Brain microvascular endothelial cell (primary cell): ENCODE results near the gene ADGRV1.

Experiments
- DNase-seq: peaks from one replicate; pipeline ENCODE4 v3.0.0-alpha.2; 2020
- H3K27ac ChIP-seq: fragments of 250-450 bp; sonication (Bioruptor Pico); 2 replicates; pipeline ENCODE4 v1.5.1; 2020; ENCODE audit warnings: mild to moderate bottlenecking, moderate library complexity
- H3K27me3 ChIP-seq: fragments of 250-450 bp; sonication (Bioruptor Pico); replicated peaks from 2 replicates; pipeline ENCODE4 v1.5.1; 2020; ENCODE audit warnings: mild to moderate bottlenecking
- H3K36me3 ChIP-seq: fragments of 250-450 bp; sonication (Bioruptor Pico); replicated peaks from 2 replicates; pipeline ENCODE4 v1.5.1; 2020; ENCODE audit warnings: mild to moderate bottlenecking
- H3K4me3 ChIP-seq: 2 replicates; pipeline ENCODE4 v1.5.1; 2011; ENCODE audit warnings: low read depth, mild to moderate bottlenecking, control low read depth, low read length, moderate library complexity
- in situ Hi-C: cut with HindIII; loops from 2 replicates; pipeline ENCODE4 v1.10.0; 2017; ENCODE audit warnings: low sequenced_read_pairs, low pct_ligation_motif_present
- TF ChIP-seq, protein P1 (sequence below): IDR thresholded peaks from 2 replicates; pipeline ENCODE4 v1.5.1; 2011; ENCODE audit warnings: low read depth, mild to moderate bottlenecking, moderate library complexity, low read length, control low read depth, inconsistent platforms; ENCODE audit errors: missing control alignments

Gene ADGRV1

GRCh38 chr5:90534922-90535321 lies 23.7 kb upstream of the ADGRV1 start:
- no peak for DNase-seq
- TF ChIP-seq, protein P1, sequence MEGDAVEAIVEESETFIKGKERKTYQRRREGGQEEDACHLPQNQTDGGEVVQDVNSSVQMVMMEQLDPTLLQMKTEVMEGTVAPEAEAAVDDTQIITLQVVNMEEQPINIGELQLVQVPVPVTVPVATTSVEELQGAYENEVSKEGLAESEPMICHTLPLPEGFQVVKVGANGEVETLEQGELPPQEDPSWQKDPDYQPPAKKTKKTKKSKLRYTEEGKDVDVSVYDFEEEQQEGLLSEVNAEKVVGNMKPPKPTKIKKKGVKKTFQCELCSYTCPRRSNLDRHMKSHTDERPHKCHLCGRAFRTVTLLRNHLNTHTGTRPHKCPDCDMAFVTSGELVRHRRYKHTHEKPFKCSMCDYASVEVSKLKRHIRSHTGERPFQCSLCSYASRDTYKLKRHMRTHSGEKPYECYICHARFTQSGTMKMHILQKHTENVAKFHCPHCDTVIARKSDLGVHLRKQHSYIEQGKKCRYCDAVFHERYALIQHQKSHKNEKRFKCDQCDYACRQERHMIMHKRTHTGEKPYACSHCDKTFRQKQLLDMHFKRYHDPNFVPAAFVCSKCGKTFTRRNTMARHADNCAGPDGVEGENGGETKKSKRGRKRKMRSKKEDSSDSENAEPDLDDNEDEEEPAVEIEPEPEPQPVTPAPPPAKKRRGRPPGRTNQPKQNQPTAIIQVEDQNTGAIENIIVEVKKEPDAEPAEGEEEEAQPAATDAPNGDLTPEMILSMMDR, result no peak
- in situ Hi-C loops, result no loop called here
- Histone ChIP-seq H3K36me3 (no peaks in the 10 kb centered on the region), H3K27me3 (peaks cover 4% of the 10 kb centered on the region), H3K4me3 (no peak overlapping the region), H3K27ac (no peak overlapping the region)

DNA sequence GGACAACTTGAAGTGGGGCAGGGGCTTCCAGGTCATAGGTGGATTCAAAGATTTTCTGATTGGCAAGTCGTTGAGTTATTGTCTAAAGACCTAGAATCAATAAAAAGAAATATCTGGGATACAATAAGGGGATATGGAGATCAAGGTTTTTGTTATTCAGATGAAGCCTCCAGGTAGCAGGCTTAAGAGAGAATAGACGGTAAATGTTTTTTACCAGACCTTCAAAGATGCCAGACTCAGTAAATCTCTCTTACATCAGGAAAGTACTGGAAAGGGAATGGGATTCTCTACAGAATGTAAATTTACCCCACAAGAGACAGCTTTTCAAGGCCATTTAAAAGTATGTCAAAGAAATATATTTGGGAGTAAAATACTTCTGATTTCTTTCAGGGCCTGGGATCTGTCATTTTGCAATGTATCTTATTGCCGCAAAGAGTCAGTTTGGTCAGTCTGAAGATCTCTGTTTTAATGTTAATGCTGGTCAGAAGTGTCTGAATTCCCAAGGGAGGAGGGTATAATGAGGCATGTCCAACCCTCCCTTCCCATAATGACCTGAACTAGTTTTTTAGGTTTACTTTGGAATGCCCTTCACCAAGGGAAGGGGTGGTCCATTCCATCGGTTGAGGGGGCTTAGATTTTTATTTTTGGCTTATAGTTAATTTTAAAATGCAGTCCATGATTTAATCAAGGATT lies 15.6 kb upstream of the ADGRV1 start:
- in situ Hi-C loops, result no loop called here
- no peak for DNase-seq

DNA sequence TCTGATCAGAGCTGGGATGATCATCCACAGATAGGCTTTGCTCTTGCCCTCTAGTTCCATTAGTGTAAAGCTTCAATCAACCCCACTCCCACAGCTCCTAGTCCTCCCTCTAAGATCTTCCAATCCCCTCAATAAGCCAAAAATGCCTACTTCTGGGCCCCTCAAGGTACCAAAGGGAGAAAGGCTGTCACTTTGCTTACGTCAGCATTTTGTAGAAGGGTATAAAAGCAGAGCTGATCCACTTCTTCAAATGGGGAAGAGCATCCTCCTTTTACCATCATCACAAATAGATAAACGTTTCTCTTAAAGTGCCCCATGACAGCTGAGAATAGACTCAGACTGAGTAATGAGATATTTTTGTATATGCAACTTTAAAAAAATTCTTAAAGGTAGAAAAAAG lies 13.1 kb upstream of the ADGRV1 start:
- Histone ChIP-seq H3K36me3 (no peaks in the 10 kb centered on the region), H3K27me3 (peaks cover 4% of the 10 kb centered on the region), H3K27ac (no peak overlapping the region), H3K4me3 (no peak overlapping the region)
- no peak for DNase-seq
- TF ChIP-seq, protein P1, result no peak
- in situ Hi-C loops, result no loop called here

More for the DNA sequence above, 15.6 kb upstream of the ADGRV1 start:
- Histone ChIP-seq H3K36me3 (no peaks in the 10 kb centered on the region), H3K27me3 (peaks cover 4% of the 10 kb centered on the region), H3K27ac (no peak overlapping the region), H3K4me3 (no peak overlapping the region)
- TF ChIP-seq, protein P1, result no peak

GRCh38 chr5:90546216-90546837 lies 12.3 kb upstream of the ADGRV1 start:
- no peak overlapping the region for H3K27ac ChIP-seq
- H3K27me3 ChIP-seq, result peaks cover 4% of the 10 kb centered on the region
- in situ Hi-C loops, result no loop called here
- no peak overlapping the region for H3K4me3 ChIP-seq
- H3K36me3 ChIP-seq, result no peaks in the 10 kb centered on the region
- TF ChIP-seq, protein P1, result no peak
- DNase-seq, result no peak

- Histone ChIP-seq H3K27ac (no peak overlapping the region), H3K4me3 (no peak overlapping the region), H3K36me3 (no peaks in the 10 kb centered on the region), H3K27me3 (peaks cover 4% of the 10 kb centered on the region)
- in situ Hi-C loops, result no loop called here
- DNase-seq, result no peak
- TF ChIP-seq, protein P1, result no peak
Observed at GRCh38 chr5:90547072-90547536, 11.5 kb upstream of the ADGRV1 start.
